Activated CD8-positive, alpha-beta memory T cell treated with anti-CD3 and anti-CD28 coated beads, Interleukin-2, amount 50 U/mL, for 1 hour (primary cell): ENCODE measurements around the gene GTF2IRD1.
"Not testable (repeated sequence)": the region's sequence is repeated elsewhere in the genome, so short reads cannot be mapped to it uniquely, and the experiment has no call there.

Source experiments
- DNase-seq: peaks from one replicate; pipeline ENCODE4 v3.0.0-alpha.2; 2020; ENCODE audit errors: extremely low read depth

GTF2IRD1 gene

DNA sequence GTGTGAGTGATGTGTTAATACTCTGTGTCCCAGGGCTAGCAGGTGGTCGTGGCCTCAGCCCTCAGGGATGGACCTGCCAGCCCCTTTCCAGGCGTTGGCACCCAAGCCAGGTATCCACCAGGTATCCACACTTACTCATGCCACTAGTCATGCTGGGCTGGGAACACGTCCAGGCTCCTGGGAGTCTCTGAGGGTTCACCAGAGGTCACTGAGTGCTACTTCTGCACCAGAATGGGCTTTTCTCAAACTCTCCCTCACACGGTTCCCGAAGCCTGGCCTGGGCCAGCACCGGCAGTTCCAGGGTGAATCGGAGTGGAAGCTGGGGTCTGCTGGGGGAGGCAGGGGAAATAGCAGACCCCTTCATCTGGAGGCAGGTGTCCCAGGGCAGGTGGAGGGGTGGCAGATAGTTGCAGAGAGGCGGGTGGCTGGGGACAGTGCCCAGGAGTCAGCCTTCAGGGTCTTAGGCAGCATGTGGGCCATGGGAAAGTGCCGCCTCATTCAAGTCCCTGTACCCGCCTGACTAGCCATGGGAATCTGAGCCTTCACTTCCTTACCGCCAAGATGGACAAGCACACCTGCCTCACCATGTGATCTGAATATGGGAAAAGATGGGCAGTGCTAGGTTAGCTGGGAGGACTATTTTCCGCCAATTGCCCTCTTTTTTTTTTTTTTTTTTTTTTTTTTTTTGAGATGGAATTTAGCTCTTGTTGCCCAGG, 108.3 kb downstream of the GTF2IRD1 start:
- no peak for DNase-seq

DNA sequence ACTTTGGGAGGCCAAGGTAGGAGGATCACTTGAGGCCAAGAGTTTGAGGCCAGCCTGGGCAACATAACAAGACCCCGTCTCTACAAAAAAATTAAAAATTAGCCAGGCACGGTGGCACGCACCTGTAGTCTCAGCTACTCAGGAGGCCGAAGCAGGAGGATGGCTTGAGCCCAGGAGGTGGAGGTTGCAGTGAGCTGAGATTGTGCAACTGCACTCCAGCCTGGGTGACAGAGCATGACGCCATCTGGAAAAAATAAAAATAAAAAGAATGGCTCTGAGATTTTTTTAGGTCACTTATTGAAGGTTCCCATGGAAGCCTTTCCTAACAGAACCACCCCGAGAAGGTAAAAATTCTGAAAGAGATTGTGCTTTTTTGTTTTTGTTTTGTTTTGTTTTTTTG, 109.9 kb downstream of the GTF2IRD1 start:
- DNase-seq = not testable (repeated sequence)

DNA sequence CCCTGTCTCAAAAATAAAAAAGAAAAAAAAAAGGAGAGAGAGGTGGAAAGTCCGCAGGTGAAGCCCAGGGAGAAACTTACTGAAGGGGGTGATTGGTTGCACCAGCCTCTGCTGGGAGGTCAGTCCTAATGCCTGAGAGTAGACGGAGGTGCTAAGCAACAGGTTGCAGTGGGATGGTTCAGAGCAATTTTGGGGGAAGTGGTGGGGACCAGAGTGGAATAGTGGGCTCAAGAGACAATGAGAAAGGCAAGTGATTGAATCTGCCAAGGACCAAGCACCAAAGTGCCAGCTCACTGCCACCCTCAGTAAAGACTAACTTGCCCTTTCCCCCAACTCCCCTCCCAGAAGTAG, 113.6 kb downstream of the GTF2IRD1 start:
- no peak for DNase-seq

DNA sequence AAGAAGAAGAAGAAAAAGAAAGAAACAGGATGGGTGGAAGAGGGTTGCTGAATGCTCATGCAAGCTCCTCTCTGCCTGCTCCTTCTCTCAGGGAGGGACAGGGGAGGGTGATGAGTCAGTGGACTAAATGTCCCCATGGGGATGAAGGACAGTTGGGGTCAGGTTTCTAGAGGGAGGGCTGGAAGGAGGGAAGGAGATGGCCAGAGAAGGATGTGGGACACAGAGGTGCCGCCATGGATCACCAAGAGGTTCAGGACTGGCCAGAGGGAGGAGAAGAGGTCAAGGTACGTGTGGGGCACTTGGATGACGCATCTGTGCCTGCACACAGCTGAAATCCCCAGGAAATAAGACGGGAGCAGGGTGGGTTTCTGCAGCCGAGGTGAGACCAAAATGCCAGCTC, 115.0 kb downstream of the GTF2IRD1 start:
- DNase-seq = no peak

DNA sequence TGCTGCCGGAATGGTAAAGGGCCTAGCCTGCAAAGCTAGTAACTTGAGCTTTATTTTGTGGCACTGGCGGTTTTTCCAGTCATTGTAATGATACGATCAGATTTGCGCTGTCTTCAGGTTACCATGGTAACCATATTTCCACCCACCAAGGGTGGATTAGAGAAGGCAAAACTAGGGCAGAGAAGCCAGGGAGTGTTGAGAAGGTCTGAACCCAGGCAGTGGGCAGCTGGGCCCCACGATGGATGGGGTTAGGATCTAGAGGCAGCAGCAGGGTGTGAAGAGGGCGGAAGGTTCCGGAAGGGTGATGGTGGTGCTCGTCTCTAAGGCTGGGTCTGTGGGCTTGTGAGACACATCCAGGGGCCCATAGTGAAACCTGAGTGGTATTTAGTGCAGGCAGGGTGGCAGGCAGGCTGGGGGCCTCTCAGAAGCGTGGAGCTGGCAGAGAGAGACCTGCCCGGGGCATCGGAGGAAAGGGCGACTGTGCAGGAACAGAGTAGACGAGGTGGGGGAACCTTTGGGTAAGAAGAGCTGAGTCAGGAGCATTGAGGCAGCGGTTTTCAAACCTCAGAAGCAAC, 115.9 kb downstream of the GTF2IRD1 start:
- no peak for DNase-seq

DNA sequence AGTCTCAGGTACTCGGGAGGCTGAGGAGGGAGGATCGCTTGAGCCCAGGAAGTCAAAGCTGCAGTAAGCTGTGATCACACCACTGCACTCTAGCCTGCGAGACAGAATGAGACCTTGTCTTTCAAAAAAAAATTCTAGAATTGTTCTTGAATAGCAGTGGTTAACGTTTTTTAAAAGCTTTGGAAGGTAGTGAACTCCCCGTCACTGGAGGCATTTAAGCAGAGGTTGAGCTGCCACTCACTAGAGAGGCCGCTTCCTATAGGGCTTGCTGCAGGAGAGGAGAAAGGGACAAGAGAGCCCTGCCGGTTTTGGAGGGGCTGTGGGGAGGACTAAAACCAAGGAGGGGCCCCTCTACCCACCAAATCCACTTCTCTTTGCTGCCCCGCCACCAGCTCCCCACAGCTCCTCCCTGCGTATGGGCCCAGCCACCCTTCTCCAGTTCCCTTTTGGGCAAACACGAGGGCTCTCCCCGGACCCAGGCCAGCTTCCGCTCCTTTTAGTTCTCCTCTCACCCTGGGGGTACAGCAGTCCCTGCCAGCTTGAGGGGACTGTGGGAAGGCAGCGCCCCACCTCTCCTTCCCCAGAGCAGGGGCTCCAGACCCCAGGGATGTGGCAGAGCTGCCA, 116.9 kb downstream of the GTF2IRD1 start:
- no peak for DNase-seq

DNA sequence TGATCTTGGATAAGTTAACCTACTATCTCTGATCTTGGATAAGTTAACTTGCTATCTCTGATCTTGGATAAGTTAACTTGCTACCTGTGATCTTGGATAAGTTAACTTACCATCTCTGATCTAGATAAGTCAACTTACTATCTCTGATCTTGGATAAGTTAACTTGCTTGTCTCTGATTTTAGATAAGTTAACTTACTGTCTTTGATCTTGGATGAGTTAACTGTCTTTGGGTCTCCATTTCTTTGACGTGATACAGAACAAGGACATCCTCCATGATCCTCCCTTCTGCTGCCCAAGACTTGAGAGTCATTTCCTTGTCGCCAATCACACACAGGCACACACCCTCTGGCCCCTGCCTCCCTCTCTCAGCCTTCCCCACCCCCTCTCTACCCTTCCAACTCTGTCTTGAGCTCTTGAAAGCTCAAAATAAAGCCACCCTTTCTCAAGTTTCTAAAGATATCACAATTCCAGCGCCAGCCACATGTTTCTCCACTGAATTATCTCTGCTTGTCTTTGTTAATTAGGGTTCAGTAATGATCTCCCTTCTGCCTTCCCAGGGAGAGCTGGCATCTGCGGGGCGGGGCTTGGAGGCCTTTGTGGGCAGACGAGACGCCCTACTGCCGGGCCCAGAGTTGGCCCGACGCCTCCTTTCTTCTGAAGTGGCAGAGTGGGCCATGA, 118.7 kb downstream of the GTF2IRD1 start:
- DNase-seq = no peak

DNA sequence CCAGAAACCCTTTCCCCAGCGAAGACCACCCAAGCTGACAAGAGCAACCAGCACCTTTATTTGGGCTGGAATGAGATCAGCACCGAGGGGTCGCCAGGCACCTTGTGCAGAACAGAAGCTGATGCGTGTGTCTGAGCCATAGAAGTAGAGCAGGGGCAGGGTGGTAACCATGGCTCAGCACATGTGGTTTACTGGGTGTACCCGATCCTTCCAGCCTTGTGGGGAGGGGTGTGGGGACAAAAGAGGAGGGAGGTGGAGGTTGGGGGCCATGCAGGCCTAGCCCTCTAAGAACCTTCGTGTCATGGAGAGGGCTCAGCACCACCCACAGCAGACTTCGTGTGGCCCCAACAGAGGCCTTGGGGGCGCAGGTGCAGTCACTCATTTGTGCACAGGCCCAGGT, 119.8 kb downstream of the GTF2IRD1 start:
- DNase-seq = no peak

DNA sequence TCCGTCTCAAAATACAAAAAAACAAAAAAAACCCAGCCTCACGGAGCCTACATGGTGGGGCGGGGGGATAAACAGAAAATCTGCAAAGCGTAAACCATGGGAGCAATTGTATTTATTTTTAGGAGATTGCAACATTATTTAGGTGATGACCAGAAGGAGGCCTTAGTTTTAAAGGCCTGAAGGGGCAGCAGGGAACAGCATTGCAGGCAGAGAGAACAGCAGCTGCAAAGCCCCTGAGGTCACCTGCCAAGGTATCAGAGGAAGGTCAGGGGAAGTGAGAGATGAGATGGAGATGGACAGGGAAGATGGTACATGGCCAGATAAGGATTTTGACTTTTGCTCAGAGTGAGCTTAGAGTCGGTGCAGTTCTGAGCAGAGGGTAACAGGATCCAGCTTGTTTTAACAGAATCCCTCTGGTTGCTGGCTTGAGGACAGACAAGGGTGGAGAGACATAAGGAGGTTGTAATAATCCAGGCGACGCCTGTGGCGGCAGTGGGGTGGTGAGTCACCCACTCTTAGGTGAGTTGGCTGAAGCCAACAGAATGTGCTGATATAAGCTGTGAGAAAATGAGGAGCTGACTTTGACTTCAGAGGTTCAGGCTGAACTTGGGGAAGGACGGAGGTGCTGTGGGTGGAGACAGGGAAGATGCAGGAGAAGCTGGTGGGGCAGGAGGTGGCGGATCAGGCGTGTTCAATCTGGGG, 121.5 kb downstream of the GTF2IRD1 start:
- no peak for DNase-seq

DNA sequence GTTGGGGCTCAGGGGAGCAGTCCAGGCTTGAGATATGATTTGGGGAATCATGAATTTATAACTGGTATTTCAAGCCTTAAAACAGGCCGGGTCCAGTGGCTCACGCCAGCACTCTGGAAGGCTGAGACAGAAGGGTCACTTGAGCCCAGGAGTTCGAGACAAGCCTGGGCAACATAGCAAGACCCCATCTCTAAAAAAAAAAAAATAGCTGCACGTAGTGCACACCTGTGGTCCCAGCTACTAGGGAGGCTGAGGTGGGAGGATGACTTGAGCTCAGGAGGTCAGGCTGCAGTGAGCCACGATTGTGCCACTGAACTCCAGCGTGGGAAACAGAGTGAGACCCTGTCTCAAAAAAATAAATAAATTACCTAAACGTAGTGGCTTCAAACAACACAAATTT, 122.1 kb downstream of the GTF2IRD1 start:
- no peak for DNase-seq

DNA sequence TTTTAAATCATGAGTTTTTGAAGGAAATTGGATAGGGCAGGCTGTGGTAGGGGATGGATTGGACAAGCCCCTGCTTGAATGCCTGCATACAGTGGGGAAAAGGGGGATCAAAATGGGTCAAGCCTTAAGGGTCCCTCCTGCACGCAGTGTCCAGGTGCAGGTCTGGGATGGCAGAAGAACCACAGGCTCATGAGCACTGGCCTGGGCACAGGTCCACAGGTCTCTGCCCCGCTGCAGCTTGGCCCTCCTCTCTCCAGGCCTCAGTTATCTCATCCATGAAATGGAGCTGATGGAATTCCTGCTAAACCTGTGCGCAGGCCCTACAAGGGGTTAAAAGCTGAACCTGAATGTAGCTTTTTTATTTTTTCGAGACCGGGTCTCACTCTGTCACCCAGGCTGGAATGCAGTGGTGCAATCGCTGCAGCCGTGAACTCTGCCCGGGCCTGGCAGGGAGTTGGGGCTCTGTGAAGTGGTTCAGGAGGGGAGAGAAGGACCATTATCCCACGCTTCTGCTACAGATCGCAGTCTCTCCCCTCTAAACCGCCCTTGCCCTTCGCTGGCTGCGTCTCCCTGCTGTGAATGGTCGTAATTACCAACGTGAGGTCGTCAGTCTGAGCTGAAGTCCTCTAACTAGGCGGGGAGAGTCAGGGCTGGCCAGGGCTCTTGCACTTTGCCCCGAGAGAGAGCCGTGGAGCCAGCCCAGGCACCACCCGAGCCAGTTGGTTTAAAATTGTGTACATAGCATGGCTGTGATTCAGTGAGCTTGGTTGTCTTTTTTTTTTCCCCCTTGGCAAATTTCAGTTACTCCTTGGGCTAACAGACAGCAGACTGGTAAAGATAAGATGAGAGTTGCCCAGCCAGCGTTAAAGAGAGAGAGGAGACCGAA, 126.3 kb downstream of the GTF2IRD1 start:
- no peak for DNase-seq

DNA sequence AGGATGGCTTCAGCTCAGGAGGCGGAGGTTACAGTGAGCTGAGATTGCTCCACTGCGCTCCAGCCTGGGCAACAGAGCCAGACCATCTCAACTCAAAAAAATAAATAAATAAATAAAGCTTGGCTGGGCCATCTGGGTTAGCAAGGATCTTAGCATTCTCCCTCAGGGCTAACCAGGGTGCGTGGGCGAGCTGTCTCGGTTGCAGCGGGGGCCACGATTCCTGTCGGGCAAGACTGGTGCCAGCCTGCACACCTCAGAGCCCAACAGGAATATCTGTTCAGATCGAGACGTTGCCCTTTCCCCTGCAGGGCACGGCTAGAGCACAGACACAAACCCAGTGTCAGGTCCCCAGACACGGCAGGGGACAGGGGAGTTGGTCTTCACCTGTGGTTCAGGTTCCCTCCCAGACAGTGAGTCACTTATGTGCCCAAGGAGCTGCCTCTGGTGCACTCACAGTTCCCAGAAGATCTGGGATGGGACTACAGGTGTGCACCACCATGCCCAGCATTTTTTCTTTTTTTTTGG, 128.3 kb downstream of the GTF2IRD1 start:
- DNase-seq = no peak

DNA sequence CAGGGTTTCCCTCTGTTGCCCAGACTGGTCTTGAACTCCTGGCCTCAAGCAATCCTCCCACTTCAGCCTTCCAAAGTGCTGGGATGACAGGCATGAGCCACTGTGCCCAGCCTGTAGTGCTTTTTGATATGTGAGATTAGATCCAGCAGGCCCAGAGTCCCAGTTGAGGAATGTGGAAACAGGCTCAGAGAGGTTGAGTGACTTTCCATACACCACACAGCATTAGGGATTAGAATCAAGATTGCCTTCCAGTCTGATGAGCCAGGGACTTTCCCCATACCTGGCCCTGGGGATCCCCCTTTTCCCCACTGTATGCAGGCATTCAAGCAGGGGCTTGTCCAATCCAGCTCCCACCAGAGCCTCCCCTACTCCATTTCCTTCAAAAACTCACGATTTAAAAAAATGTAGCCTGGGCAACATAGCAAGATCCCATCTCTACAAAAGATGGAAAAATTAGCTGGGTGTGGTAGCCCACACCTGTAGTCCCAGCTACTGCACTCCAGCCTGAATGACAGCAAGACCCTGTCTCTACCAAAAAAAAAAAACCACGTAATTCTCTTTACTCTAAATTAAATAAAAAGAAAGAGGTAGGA, 128.8 kb downstream of the GTF2IRD1 start:
- DNase-seq = no peak

DNA sequence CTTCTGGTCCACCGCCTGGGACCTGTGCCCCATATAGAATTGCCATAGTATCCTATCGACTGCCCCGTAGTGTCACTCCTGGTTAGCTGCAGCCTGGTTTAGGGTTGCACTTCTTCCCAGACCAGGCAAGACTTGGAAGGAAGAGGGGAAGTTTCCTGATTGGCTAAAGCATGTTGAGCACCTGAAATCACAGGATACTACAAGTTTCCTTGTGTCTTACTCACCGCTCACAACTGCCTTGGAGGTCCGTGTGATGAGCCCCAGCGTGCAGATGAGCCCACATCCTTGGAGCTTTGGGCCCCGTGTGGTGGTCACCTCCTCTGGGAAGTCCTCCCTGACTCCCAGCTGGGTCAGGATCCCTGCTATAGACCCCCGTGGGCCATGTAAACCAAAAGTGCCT, 129.9 kb downstream of the GTF2IRD1 start:
- no peak for DNase-seq

DNA sequence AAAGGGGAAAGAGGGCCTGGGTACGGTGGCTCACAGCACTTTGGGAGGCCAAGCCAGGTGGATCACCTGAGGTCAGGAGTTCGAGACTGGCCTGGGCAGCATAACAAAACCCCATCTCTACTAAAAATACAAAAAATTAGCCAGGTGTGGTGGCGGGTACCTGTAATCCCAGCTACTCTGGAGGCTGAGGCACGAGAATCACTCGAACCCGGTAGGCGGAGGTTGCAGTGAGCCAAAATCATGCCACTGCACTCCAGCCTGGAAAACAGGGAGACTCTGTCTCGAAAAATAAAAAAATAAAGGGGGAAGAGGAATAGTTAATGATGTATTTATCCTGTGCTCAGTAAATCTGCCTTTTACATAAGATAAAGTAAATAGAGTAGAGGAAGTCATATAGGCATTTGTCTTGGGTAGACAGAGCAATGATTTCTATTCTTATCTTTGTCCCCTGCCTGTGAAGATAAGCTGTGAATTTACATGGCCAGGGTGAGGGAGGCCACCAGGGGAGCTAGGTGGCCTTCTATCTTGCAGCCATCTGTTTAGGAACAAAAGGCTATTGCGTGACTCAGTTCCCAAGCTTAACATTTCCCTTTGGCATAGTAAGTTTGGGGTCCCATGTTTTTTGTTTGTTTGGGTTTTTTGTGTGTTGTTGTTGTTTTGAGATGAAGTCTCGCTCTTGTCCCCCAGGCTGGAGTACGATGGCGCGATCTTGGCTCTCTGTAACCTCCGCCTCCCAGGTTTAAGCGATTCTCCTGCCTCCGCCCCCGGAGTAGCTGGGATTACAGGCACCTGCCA, 130.7 kb downstream of the GTF2IRD1 start:
- no peak for DNase-seq

DNA sequence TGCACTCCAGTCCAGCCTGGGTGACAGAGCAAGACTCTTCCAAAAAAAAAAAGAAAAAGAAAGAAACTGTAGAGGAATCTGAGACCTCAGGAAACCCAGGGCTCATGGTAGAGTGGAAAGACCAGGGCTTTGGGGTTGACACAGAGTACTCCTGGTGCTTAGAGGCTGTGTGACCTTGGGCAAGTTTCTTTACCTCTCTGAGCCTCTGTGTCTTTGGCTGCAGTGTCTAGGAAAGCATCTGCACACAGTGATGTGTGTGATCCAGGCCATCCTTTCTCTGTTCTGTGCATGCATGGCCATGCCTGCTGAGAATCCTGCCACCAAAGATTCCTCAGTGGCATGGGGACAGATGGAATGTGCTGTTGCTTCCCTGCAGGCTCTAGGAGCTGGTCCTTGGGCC, 132.1 kb downstream of the GTF2IRD1 start:
- no peak for DNase-seq

DNA sequence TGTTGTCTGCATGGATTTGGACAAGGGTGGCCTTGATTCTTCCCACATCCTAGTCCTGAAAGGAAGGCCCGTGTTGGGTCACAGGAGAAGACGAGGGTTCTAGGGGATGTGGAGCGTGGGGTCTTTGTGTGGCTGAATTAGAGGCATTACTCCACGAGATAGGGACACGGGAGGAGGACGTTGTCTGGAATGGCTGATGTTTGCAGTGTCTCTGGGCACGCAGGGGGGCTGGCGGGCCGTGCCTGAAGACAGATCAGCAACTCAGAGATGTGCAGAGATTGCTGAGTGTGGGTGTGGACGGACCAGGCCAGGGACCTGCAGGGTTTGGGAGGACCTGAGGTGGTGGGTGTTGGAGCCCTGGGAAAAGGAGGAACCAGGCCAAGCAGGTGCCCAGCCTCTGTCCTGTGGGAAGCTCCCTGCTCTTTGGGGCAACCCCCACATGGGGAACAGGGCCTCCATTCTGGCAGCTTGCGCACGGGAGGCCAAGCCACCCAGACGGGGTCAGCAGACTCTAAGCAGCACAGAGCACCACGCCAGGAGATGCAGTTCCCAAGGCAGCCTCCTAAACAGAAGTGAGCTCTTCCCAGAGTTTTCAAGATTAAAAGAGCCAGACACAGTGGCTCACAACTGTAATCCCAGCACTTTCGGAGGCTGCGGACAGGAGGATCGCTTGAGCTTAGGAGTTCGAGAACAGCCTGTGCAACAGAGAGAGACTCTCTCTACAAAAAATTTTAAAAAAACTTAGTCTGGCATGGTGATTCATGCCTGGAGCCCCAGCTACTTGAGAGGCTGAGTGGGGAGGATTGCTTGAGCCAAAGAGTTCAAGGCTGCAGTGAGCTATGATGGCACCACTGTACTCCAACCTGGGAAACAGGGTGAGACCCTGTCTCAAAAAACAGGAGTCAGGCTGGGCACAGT, 132.8 kb downstream of the GTF2IRD1 start:
- DNase-seq = no peak

DNA sequence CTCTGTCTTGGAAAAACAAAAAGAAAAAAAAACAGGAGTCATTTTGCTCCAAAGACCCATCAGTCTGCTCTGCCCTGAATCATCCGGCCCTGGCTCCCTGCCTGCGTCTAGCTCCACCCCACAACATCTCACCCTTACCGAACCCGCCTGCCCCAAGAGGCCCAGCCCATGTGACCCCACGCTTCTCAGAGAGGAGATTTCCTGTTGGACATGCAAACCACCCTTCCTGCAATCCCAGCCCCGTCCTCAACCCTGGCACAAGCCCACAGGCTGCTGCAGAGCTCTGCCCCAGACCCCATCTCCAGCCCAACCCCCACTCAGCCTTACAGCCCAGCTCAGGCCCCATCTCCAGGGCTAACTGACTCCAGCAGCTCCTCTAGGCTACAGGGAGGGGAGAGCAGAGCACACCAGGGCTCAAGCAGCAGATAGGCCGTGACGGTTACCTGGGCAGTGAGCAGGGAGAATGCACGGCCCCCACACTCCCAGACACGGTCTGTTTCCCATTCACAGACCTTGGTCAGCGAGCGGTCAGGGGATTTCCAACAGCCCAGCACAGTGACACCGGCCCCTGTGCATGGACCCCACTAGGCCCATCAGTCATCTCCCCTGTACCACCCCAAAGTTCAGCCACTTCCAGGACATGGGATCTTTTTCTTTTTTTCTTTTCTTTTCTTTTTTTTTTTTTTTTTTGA, 133.9 kb downstream of the GTF2IRD1 start:
- DNase-seq = no peak
